Activated CD4-positive, alpha-beta T cell treated with anti-CD3 and anti-CD28 coated beads for 36 hours (primary cell): ENCODE measurements around the gene WDR91. TPM values are rescaled to one million over a fixed set of nuclear protein-coding genes. Genes with fewer than 3 reads are reported as not detected.
"Not testable (repeated sequence)": the region's sequence is repeated elsewhere in the genome, so short reads cannot be mapped to it uniquely, and the experiment has no call there.

Experiments
- ATAC-seq: fragments of 200-7000 bp; cut with Tn5 transposase; one replicate; pipeline ENCODE4 v1.10.0; 2021; ENCODE audit warnings: mild to moderate bottlenecking, moderate library complexity
- CTCF ChIA-PET: fragments of 350-600 bp; sonication (Branson Sonifier 250); formaldehyde crosslinking; loops from one replicate; lab custom pipeline; 2021; ENCODE audit warnings: antibody characterized with exemption; lab: Charles Lee
- POLR2A ChIA-PET: fragments of 350-600 bp; sonication (Branson Sonifier 250); formaldehyde crosslinking; loops from one replicate; lab custom pipeline; 2021; ENCODE audit warnings: antibody characterized with exemption, inconsistent platforms; lab: Charles Lee
- DNase-seq: peaks from one replicate; pipeline ENCODE4 v3.0.0-alpha.2; 2020
- H3K27ac Mint-ChIP-seq: one replicate; pipeline ENCODE4 v1.8.0; 2021; ENCODE audit warnings: mixed read lengths
- H3K27me3 Mint-ChIP-seq: one replicate; pipeline ENCODE4 v1.8.0; 2021; ENCODE audit warnings: mixed read lengths
- H3K36me3 Mint-ChIP-seq: one replicate; pipeline ENCODE4 v1.8.0; 2021; ENCODE audit warnings: low read depth, mixed read lengths
- H3K4me1 Mint-ChIP-seq: one replicate; pipeline ENCODE4 v1.8.0; 2021; ENCODE audit warnings: mixed read lengths
- H3K4me3 Mint-ChIP-seq: one replicate; pipeline ENCODE4 v1.8.0; 2021; ENCODE audit warnings: mild to moderate bottlenecking, moderate library complexity, mixed read lengths
- H3K9me3 Mint-ChIP-seq: one replicate; pipeline ENCODE4 v1.8.0; 2021; ENCODE audit warnings: low read depth, mixed read lengths
- intact Hi-C, 2 experiments: fragments of 100-400 bp; cut with DNase I in 1 of 2; cut with micrococcal nuclease in 1 of 2; formaldehyde crosslinking; loops; one replicate each; pipeline versions ENCODE4 v1.14.2 to v1.15.1; 2022 to 2024; cut with DNase I, micrococcal nuclease
- total RNA-seq, 2 experiments: library from RNA; stranded (reverse); gene quantifications; one replicate each; pipeline ENCODE4 v1.2.3, GENCODE V29; 2021

Gene WDR91
- total RNA-seq, 2 experiments from 2014 or later = 11.8 to 12.0 TPM

DNA sequence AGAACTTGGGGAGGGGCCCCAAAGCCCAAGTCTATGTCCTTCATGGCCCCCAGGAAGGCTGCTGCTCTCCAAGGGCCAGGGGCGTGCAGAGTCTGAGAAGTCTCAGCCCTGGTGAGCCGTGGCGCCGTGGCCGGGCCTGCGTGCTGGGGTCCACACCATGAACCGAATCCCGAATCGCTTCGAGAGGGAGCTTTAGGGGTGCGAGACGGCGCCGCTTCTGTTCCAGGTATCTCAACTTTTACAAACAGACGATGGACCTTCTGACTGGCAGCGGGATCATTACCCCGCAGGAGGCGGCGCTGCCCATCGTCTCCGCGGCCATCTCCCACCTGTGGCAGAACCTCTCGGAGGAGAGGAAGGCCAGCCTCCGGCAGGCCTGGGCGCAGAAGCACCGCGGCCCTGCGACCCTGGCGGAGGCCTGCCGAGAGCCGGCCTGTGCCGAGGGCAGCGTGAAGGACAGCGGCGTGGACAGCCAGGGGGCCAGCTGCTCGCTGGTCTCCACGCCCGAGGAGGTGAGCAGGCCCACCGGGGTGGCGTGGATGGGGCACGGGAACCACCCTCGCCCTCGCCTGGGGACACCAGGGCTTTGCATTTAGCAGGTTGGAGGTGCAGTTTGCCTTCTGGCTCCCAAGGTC is 35.0 kb upstream of the WDR91 start:
- Mint-ChIP-seq H3K4me3 (no peak overlapping the region), H3K36me3 (no peaks in the 10 kb centered on the region), H3K9me3 (no peaks in the 10 kb centered on the region), H3K27me3 (peaks cover 3% of the 10 kb centered on the region), H3K27ac (no peak overlapping the region), H3K4me1 (peaks cover 4% of the 10 kb centered on the region)
- ATAC-seq (no peak), DNase-seq (no peak)
- ChIA-PET CTCF (interaction anchor here (0.6 kb wide), 1 partner anchor 420 kb away, joined by 3 read pairs; no protein-coding TSS in a partner anchor), POLR2A (no interaction called here)
- intact Hi-C loops = no loop called here

DNA sequence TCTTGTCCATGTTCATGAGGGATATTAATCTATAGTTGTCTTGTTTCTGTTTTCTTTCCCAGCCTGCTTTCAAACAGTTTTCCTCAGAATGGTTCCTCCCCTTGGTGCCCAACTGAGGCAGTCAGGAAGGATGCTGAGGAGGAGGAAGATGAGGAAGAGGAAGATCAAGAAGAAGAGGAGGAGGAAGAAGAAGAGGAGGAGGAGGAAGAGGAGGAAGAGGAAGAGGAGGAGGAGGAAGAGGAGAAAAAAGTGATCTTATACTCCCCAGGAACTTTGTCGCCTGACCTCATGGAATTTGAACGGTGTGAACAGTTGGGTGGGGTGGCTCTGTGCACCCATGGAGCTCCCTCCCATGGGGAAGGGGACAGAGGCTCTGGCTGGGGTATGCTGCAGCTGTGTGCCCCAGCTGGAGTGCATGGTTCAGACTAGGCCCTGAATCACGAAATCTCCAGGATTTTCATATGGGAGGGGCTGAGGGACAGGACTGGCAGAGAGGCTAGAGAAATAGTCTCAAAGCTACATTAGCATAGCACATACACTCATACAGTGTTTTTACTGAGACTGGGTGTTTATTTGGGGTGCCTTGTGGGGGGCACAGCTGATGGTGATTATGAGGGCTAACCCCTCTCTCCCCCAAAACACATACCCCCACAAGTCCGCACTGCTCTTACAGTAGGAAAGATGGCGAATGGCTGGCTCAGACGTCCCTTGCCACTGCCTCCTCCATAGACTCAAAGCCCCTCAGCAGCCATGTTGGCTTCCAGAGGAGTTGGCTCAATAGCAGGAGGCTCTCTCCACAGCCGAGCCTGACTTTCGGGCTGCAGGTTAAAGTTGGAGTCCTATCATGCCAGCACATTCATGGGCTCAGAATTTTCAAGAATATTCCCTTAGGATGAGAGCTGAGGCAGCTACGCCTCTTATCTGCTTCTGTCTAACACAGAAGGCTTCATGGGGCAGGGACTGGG is 34.2 kb upstream of the WDR91 start:
- H3K27me3 Mint-ChIP-seq = peaks cover 3% of the 10 kb centered on the region
- CTCF ChIA-PET = interaction anchor here (0.6 to 0.7 kb wide), 3 partner anchors 10 to 421 kb away, joined by 3 read pairs; no protein-coding TSS in a partner anchor

DNA sequence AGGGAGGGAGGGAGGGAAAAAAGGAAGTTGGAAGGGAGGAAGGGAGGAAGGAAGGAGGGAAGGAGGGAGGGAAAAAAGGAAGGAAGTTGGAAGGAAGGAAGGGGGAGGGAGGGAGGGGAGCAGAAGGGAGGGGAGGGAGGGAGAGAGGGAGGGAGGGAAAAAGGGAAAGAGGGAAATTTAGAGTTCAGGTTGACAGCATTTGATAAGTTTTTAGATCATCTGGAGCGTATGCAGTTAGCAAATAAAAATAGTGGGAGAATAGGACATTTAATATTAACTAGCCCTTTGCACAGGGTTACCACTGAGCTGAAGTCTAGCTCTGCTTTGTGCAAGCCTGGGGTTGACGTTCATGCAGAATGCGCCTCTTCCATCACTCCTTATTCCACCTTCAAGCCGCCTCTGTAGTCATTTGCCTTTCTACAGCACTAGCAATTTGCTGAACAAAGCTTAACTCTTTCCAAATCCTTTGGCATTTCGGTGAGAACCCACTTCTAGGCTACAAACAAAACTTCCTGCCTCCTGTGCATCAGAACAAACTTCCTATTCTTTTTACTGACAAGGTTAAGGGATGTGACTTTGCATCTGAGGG is 30.9 kb upstream of the WDR91 start:
- DNase-seq (no peak), ATAC-seq (no peak)
- Mint-ChIP-seq H3K4me1 (no peaks in the 10 kb centered on the region), H3K36me3 (no peaks in the 10 kb centered on the region), H3K27ac (no peak overlapping the region), H3K27me3 (peaks cover 3% of the 10 kb centered on the region), H3K4me3 (no peak overlapping the region), H3K9me3 (no peaks in the 10 kb centered on the region)
- intact Hi-C loops = no loop called here
- ChIA-PET POLR2A (no interaction called here), CTCF (no interaction called here)

More for the DNA sequence above, 34.2 kb upstream of the WDR91 start:
- POLR2A ChIA-PET = no interaction called here
- no peak for DNase-seq
- ATAC-seq = no peak
- intact Hi-C loops = no loop called here
- H3K4me3 Mint-ChIP-seq = no peak overlapping the region
- no peaks in the 10 kb centered on the region for H3K4me1 Mint-ChIP-seq
- no peak overlapping the region for H3K27ac Mint-ChIP-seq
- no peaks in the 10 kb centered on the region for H3K9me3 Mint-ChIP-seq
- H3K36me3 Mint-ChIP-seq = no peaks in the 10 kb centered on the region

DNA sequence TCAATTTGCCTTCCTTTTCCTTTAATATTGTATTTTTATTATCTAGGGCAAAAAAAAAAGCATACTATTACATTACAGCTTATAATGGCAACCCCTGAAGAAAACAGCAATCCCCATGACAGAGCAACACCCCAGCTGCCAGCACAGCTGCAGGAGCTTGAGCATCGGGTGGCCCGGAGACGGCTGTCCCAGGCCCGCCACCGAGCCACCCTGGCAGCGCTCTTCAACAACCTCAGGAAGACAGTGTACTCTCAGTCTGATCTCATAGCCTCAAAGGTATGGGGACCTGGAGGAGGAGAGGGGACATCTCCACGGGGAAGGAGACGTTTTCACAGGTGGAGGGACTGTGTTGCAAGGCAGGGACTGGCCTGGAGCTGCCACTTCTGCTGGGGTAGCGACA is 29.1 kb upstream of the WDR91 start:
- Mint-ChIP-seq H3K36me3 (no peaks in the 10 kb centered on the region), H3K4me3 (no peak overlapping the region), H3K27me3 (peaks cover 3% of the 10 kb centered on the region), H3K9me3 (no peaks in the 10 kb centered on the region), H3K27ac (no peak overlapping the region), H3K4me1 (peaks cover 8% of the 10 kb centered on the region)
- intact Hi-C loops = no loop called here
- DNase-seq (no peak), ATAC-seq (no peak)
- ChIA-PET CTCF (no interaction called here), POLR2A (no interaction called here)

DNA sequence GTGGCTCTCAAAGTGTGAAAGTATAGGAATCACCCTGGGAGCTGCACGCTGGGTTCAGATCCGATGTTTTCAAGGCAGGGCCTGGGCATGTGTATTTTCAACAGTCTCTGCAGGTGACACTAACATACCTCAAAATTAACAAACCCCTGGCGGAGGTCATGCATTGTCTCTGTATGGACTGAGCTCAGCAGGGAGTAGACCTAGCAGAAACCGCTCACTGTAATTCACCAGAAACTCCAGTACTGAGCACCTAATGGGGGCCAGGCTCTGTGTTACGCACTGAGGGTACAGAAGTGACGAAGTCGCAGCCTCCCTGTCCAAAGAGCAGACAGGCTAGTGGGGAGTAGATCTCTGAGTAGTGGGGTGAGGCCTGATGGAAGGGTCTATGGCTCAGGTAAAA is 27.9 kb upstream of the WDR91 start:
- CTCF ChIA-PET = interaction anchor here (0.7 kb wide), 1 partner anchor 242 kb away, joined by 5 read pairs; no protein-coding TSS in a partner anchor
- no peaks in the 10 kb centered on the region for H3K36me3 Mint-ChIP-seq
- no peak overlapping the region for H3K27ac Mint-ChIP-seq
- no peaks in the 10 kb centered on the region for H3K9me3 Mint-ChIP-seq
- ATAC-seq (no peak), DNase-seq (no peak)
- peaks cover 8% of the 10 kb centered on the region for H3K4me1 Mint-ChIP-seq
- POLR2A ChIA-PET = no interaction called here
- peaks cover 3% of the 10 kb centered on the region for H3K27me3 Mint-ChIP-seq
- intact Hi-C loops = no loop called here
- H3K4me3 Mint-ChIP-seq = no peak overlapping the region

- intact Hi-C loops = no loop called here
- Mint-ChIP-seq H3K9me3 (no peaks in the 10 kb centered on the region), H3K4me3 (no peak overlapping the region), H3K36me3 (no peaks in the 10 kb centered on the region), H3K27ac (no peak overlapping the region), H3K4me1 (peaks cover 8% of the 10 kb centered on the region), H3K27me3 (peaks cover 3% of the 10 kb centered on the region)
- ChIA-PET CTCF (interaction anchor here (0.6 kb wide), 1 partner anchor 125 kb away, joined by 4 read pairs; no protein-coding TSS in a partner anchor), POLR2A (no interaction called here)
- ATAC-seq (peak; percentile 55), DNase-seq (peak; percentile 42)
These were observed 26.9 kb upstream of the WDR91 start for GRCh38 chr7:135238112-135238744.

DNA sequence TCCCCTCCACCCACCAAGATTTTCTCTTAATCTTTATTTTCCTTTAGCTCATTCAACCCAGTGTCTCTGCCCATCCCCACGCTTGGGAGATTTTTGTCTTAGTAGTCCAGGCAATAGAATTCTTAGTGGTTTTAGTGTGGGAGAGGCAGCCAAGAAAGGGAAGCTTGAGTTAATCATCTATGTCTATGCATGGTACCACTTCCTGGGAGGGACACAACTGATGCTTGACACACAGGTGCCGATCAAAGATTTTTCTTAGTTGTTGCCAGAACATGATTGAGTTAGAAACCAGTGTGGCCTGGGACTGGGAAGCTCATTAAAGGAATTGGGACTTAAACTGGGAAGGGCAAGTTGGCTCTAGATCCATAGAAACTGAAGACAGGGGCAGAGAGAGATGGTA is 25.4 kb upstream of the WDR91 start:
- intact Hi-C loops = no loop called here
- Mint-ChIP-seq H3K9me3 (no peaks in the 10 kb centered on the region), H3K36me3 (no peaks in the 10 kb centered on the region), H3K4me3 (no peak overlapping the region), H3K27ac (no peak overlapping the region), H3K27me3 (peaks cover 2% of the 10 kb centered on the region), H3K4me1 (peaks cover 8% of the 10 kb centered on the region)
- DNase-seq = no peak
- CTCF ChIA-PET = interaction anchor here (0.7 to 1.0 kb wide), 2 partner anchors 16 to 1893 kb away, joined by 3 read pairs; no protein-coding TSS in a partner anchor
- no peak for ATAC-seq
- POLR2A ChIA-PET = no interaction called here

GRCh38 chr7:135235841-135236240 is 24.5 kb upstream of the WDR91 start:
- no peaks in the 10 kb centered on the region for H3K27me3 Mint-ChIP-seq
- CTCF ChIA-PET = interaction anchor here (0.6 to 1.5 kb wide), 3 partner anchors 10 to 104 kb away, joined by 3 read pairs; no protein-coding TSS in a partner anchor
- POLR2A ChIA-PET = no interaction called here
- no peak overlapping the region for H3K27ac Mint-ChIP-seq
- no peaks in the 10 kb centered on the region for H3K36me3 Mint-ChIP-seq
- H3K4me1 Mint-ChIP-seq = peaks cover 8% of the 10 kb centered on the region
- ATAC-seq = no peak
- no peak for DNase-seq
- H3K9me3 Mint-ChIP-seq = no peaks in the 10 kb centered on the region
- no peak overlapping the region for H3K4me3 Mint-ChIP-seq
- intact Hi-C loops = no loop called here

DNA sequence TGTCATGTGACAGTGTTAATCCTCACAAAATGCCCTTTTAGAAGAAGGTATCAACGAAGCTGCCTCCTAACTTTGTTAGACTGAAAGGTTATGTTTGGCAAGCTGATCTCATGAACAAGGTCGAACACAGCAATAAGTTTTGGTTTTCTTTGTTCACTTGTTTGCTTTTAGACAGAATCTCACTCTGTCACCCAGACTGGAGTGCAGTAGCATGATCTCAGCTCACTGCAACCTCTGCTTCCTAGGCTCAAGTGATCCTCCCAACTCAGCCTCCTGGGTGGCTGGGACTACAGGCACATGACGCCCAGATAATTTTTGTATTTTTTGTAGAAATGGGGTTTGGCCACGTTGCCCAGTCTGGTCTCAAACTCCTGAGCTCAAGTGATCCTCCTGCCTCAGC is 23.4 kb upstream of the WDR91 start:
- no peak for ATAC-seq
- ChIA-PET CTCF (interaction anchor here (0.8 to 1.5 kb wide), 3 partner anchors 8 to 106 kb away, joined by 3 to 4 read pairs (median 3); no protein-coding TSS in a partner anchor), POLR2A (interaction anchor here (0.7 kb wide), 1 partner anchor 144 kb away, joined by 5 read pairs; no protein-coding TSS in a partner anchor)
- DNase-seq = no peak
- no peak overlapping the region for H3K4me3 Mint-ChIP-seq
- no peaks in the 10 kb centered on the region for H3K9me3 Mint-ChIP-seq
- H3K36me3 Mint-ChIP-seq = no peaks in the 10 kb centered on the region
- H3K27me3 Mint-ChIP-seq = no peaks in the 10 kb centered on the region
- H3K27ac Mint-ChIP-seq = no peak overlapping the region
- H3K4me1 Mint-ChIP-seq = peaks cover 8% of the 10 kb centered on the region
- intact Hi-C loops = no loop called here

DNA sequence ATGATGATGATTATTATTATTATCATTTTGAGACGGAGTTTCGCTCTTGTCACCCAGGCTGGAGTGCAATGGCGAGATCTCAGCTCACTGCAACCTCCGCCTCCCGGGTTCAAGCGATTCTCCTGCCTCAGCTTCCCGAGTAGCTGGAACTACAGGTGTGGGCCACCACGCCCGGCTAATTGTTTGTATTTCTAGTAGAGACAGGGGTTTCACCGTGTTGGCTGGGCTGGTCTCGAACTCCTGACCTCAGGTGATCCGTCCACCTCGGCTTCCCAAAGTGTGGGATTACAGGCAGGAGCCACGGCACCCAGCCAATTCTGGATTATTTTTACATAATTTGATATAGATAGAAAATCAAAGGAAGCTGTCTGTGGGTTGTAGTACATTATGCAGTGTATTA is 22.8 kb upstream of the WDR91 start:
- H3K4me3 Mint-ChIP-seq, H3K9me3 Mint-ChIP-seq, intact Hi-C loops, H3K36me3 Mint-ChIP-seq, DNase-seq, H3K27me3 Mint-ChIP-seq, H3K27ac Mint-ChIP-seq, H3K4me1 Mint-ChIP-seq, ATAC-seq, POLR2A ChIA-PET: not testable (repeated sequence)
- CTCF ChIA-PET = interaction anchor here (1.0 kb wide), 1 partner anchor 9 kb away, joined by 4 read pairs; no protein-coding TSS in a partner anchor

DNA sequence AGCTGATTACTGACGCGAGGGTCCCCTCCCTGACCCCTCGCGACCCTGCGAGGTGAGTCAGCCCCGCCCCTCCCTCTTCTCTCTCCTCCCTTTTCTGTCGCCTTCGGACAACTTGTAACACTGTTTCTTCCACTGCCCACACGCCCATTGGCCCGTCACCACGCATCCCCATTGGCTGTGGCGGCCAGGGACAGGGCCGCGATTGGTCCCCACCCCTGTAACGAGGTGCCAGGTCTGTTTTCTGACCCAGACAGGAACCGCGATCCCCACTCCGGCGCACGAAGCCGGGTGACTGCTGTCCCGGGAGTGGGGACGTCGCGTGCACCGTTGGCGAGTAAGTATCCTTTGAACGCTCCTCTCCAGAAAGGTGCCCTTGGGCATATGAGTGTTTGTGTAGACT is 22.2 kb upstream of the WDR91 start, which contains the start of gene STRA8:
TSS of gene STRA8 (plus strand) at position 269 of the 400 bp plus-strand sequence. CDS start 6,687 bp downstream, outside the sequence.
- H3K9me3 Mint-ChIP-seq = no peaks in the 10 kb centered on the region
- POLR2A ChIA-PET = no interaction called here
- intact Hi-C loops = no loop called here
- no peak within 1 kb of the TSS for H3K27ac Mint-ChIP-seq
- H3K36me3 Mint-ChIP-seq = no peaks in the 10 kb centered on the region
- no peak for DNase-seq
- CTCF ChIA-PET = interaction anchor here (0.9 kb wide), 1 partner anchor 41 kb away, joined by 3 read pairs; no protein-coding TSS in a partner anchor
- no peaks in the 10 kb centered on the region for H3K27me3 Mint-ChIP-seq
- no peak within 1 kb of the TSS for H3K4me3 Mint-ChIP-seq
- no peak for ATAC-seq
- peaks cover 8% of the 10 kb centered on the region for H3K4me1 Mint-ChIP-seq
